Gastrocnemius medialis (tissue), 4 donors: Measurements from ENCODE around the gene RNF220.

ENCODE experiments used
- POLR2A ChIP-seq, 2 donors: fragments of 450-650 bp; IDR thresholded peaks; one replicate each; pipeline ENCODE4 v1.6.1; 2017; ENCODE audit warnings: antibody characterized with exemption in 2 of 2, mild to moderate bottlenecking in 2 of 2, moderate library complexity in 2 of 2
- TF ChIP-seq, protein P1 (sequence below), 5 experiments: fragments of 450-650 bp in 3 of 5; fragments of 200-600 bp in 2 of 5; sonication (generic) in 2 of 5; IDR thresholded peaks in 4 of 5; conservative IDR thresholded peaks in 1 of 5; 1 replicate in 4 of 5; 2 replicates in 1 of 5; pipeline ENCODE4 v1.5.1; 2016 to 2019; ENCODE audit warnings: antibody characterized with exemption in 5 of 5, mild to moderate bottlenecking in 3 of 5, moderate library complexity in 3 of 5

DNA sequence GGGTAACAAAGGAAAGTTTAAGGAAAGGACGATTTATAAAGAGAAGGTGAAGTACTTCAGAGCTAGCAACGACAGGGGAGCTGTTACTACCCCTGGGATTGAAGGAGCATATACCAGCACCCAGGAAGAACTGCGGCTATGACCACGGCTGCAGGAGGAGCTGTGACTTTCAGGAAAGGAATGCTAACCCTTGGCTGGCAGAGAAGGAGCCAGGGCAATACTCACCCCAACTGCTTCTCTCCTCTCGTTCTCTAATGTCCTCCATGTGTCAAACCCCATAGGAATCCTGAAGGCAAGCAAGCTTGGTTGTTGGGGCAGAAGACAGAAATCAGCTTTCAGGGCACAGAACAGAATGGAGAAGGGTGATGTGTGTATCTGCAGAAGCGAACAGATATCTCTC lies 148.7 kb downstream of the RNF220 start:
- TF ChIP-seq, protein P1, sequence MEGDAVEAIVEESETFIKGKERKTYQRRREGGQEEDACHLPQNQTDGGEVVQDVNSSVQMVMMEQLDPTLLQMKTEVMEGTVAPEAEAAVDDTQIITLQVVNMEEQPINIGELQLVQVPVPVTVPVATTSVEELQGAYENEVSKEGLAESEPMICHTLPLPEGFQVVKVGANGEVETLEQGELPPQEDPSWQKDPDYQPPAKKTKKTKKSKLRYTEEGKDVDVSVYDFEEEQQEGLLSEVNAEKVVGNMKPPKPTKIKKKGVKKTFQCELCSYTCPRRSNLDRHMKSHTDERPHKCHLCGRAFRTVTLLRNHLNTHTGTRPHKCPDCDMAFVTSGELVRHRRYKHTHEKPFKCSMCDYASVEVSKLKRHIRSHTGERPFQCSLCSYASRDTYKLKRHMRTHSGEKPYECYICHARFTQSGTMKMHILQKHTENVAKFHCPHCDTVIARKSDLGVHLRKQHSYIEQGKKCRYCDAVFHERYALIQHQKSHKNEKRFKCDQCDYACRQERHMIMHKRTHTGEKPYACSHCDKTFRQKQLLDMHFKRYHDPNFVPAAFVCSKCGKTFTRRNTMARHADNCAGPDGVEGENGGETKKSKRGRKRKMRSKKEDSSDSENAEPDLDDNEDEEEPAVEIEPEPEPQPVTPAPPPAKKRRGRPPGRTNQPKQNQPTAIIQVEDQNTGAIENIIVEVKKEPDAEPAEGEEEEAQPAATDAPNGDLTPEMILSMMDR (IDR thresholded peaks at IDR 0.05 in 4 of 5, conservative IDR thresholded peaks at IDR 0.05 in 1 of 5) = no peak
- TF ChIP-seq POLR2A (IDR thresholded peaks at IDR 0.05) = no peak
